ACC112 (cell line): ENCODE results near the gene TUBG1.
"Not testable (repeated sequence)": the region's sequence is repeated elsewhere in the genome, so short reads cannot be mapped to it uniquely, and the experiment has no call there.

Experiments
- H2AFZ ChIP-seq: fragments of 200-600 bp; sonication (generic); one replicate; pipeline ENCODE4 v1.6.0; 2017; ENCODE audit warnings: antibody characterized with exemption, low read length; ENCODE audit not compliant: unreplicated experiment
- H3K27ac ChIP-seq: fragments of 200-600 bp; sonication (generic); 2 replicates; pipeline ENCODE4 v1.5.1; 2014; ENCODE audit warnings: low read depth, mild to moderate bottlenecking, antibody characterized with exemption, low read length, moderate library complexity
- H3K27me3 ChIP-seq: fragments of 200-600 bp; sonication (generic); 2 replicates; pipeline ENCODE4 v1.6.1; 2014; ENCODE audit warnings: mild to moderate bottlenecking, antibody characterized with exemption, low read length, moderate library complexity, mixed read lengths; ENCODE audit not compliant: insufficient read depth
- H3K36me3 ChIP-seq: fragments of 200-600 bp; sonication (generic); 2 replicates; pipeline ENCODE4 v1.6.1; 2016; ENCODE audit warnings: mild to moderate bottlenecking, antibody characterized with exemption, low read length, moderate library complexity, mixed read lengths; ENCODE audit not compliant: insufficient read depth
- H3K4me1 ChIP-seq: fragments of 200-600 bp; sonication (generic); one replicate; pipeline ENCODE4 v1.6.1; 2016; ENCODE audit warnings: low read length, mixed read lengths; ENCODE audit not compliant: insufficient read depth, unreplicated experiment, control insufficient read depth
- H3K4me3 ChIP-seq: fragments of 200-600 bp; sonication (generic); 2 replicates; pipeline ENCODE4 v1.5.1; 2014; ENCODE audit warnings: mild to moderate bottlenecking, low read depth, low read length
- H3K79me2 ChIP-seq: fragments of 200-600 bp; sonication (generic); one replicate; pipeline ENCODE4 v1.6.0; 2016; ENCODE audit warnings: low read length; ENCODE audit not compliant: control insufficient read depth, unreplicated experiment, insufficient read depth

The TUBG1 gene

DNA sequence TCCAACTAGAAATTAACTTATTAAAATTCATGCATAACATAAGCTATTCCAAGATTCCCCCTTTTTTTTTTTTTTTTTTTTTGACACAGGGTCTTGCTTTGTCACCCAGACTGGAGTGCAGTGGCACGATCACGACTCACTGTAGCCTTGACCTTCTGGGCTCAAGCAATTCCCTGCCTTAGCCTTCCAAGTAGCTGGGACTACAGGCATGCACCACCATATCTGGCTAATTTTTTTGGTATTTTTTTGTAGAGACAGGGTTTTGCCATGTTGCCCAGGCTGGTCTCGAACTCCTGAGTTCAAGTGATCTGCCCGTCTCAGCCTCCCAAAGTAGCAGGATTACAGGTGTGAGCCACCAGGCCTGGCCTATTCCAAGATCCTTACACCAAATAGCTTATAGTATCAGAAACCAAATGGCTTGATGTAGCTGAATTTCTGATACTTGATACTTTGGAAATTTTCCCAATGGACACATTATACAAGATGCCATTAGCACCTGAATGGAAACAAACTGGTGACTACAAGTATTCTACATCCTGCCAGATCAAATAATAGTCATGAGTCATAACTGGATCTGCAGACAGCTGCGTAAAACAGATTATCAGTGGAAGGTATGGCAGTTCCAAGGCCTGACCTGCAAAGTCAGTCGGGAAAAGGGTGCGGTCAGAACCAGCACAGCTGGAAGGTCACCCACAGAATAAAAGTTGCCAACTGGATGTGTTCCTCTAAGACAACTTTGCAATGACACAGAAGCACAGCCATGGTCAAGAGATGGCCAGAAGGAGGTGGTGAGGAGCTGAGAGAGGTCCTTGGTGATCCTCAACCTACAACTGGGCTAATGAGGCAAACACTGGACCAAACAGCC, 14.5 kb downstream of the TUBG1 start:
- Histone ChIP-seq H3K27ac (no peak overlapping the region), H2AFZ (no peak overlapping the region), H3K27me3 (no peaks in the 10 kb centered on the region), H3K4me1 (peaks cover 5% of the 10 kb centered on the region), H3K79me2 (no peaks in the 10 kb centered on the region), H3K4me3 (no peak overlapping the region), H3K36me3 (no peaks in the 10 kb centered on the region)

DNA sequence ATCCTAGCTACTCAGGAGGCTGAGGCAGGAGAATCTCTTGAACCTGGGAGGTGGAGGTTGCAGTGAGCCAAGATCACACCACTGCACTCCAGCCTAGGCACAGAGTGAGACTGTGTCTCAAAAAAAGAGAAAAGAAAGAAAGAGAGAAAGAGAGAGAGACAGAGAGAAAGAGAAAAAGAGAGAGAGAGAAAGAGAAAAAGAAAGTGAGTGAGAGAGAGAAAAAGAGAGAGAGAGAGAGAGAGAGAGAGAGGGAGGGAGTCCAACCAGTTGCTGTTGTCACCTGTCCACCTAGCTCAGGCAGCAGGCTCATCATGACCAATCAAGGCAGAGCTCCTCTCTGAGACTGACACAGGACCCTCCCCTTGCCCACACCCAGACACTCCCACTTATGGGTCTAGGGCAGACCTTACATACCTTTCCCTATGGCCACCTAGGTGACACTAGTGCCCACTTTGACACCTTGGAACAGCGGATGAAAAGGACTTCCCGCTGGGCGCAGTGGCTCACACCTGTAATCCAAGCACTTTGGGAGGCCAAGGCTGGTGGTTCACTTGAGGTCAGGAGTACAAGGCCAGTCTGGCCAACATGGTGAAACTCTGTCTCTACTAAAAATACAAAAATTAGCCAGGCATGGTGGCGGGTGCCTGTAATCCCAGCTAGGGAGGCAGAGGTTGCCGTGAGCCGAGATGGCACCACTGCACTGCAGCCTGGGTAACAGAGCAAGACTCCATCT, 17.7 kb downstream of the TUBG1 start:
- not testable (repeated sequence) for H3K79me2 ChIP-seq, H3K27ac ChIP-seq, H3K4me1 ChIP-seq, H3K36me3 ChIP-seq, H3K4me3 ChIP-seq, H2AFZ ChIP-seq, H3K27me3 ChIP-seq

DNA sequence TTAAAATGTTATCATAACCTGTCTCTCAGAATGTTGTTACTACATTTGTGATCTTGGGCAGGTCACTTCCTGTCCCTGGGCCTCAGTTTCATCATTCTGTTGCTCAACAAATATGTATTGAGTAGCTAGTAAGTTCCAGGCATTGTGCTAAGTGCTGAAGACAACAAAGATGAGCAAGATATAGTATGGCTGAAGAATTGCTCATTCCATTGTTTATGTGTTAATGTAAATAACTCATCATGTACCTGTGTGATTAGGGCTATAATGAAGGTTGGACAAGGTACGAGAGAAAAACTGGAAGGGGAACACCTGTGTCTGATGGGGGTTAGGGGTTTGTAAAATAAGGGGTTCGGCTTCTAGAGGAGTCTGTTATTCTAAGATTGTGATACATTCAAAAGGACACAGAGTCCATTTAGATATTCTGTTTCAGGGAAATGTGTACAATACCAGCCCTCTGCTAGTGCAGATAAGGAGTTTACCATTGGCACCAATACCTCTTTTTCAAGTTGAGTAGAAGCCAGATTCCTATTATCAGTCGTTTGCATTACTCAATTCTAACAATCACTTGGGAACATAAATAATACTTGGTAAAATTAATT, 20.0 kb downstream of the TUBG1 start:
- no peak overlapping the region for H3K4me3 ChIP-seq
- no peak overlapping the region for H3K27ac ChIP-seq
- H3K4me1 ChIP-seq = no peaks in the 10 kb centered on the region
- H3K36me3 ChIP-seq = no peaks in the 10 kb centered on the region
- H3K27me3 ChIP-seq = no peaks in the 10 kb centered on the region
- no peak overlapping the region for H2AFZ ChIP-seq
- H3K79me2 ChIP-seq = no peaks in the 10 kb centered on the region

DNA sequence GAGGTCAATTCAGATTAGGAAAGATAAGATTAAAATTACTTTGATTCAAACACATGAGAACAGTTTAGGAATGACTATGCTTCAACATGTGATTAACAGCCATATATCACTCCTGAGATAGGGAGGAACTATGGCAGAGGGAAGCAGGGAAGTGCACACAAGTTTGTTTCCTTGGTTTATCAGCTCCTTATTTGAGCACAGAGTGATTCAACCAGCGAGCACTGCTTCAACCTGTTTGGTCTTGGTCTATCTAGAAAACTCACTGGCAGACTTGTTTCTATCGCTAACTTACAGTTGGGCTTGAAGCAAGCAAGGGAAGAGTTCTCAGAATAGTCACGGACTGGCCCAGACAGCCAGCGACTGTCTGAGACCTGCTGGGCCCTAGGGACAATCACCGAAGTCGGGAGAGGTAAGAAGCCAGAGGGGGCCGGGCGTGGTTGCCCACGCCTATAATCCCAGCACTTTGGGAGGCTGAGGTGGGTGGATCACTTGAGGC, 23.5 kb downstream of the TUBG1 start:
- Histone ChIP-seq H3K4me1 (no peaks in the 10 kb centered on the region), H3K27ac (no peak overlapping the region), H2AFZ (no peak overlapping the region), H3K79me2 (no peaks in the 10 kb centered on the region), H3K27me3 (no peaks in the 10 kb centered on the region), H3K4me3 (no peak overlapping the region), H3K36me3 (no peaks in the 10 kb centered on the region)

DNA sequence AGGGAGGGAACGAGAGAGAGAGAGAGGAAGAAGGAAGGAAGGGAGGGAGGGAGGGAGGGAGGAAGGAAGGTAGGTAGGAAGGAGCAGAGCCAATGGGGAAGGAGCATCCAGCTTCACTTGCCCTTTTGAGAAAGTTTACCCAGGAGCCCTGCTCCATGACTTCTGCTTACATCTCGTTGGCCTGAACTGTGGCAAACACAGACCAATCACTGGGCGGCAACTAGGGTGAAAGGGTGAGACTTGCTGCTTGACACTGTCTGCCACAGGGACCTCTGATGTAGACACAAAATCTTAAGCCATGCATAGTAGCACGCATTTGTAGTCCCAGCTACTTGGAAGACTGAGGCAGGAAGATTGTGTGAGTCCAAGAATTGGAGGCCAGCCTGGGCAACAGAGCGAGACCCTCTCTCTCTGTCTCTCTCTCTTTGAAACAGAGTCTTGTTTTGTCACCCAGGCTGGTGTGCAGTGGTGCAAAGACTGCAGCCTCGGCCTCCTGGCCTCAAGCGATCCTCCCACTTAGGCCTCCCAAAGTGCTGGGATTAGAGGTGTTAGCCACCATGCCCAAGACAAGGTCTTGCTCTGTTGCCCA, 30.1 kb downstream of the TUBG1 start:
- Histone ChIP-seq H3K27me3 (no peaks in the 10 kb centered on the region), H3K4me3 (no peak overlapping the region), H2AFZ (no peak overlapping the region), H3K4me1 (no peaks in the 10 kb centered on the region), H3K79me2 (no peaks in the 10 kb centered on the region), H3K27ac (no peak overlapping the region), H3K36me3 (no peaks in the 10 kb centered on the region)

DNA sequence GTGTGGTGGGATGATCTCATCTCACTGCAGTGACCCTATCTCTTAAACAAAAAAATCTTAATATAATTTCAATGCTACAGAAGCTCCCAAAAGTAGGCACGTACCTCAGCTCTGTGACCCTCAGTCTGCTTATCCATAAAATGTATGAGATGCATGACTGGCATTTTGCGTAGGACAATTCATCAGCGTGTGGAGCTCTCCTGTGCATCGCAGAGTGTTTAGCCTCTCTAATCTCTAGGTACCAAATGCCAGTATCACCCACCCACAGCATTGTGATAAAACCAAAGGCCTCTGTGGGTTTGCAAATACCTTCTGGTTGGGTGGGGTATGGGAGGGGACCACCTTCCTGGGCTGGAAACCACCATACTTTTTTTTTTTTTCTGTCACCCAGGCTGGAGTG, 30.6 kb downstream of the TUBG1 start:
- Histone ChIP-seq H3K79me2 (no peaks in the 10 kb centered on the region), H3K4me1 (no peaks in the 10 kb centered on the region), H3K27ac (no peak overlapping the region)

DNA sequence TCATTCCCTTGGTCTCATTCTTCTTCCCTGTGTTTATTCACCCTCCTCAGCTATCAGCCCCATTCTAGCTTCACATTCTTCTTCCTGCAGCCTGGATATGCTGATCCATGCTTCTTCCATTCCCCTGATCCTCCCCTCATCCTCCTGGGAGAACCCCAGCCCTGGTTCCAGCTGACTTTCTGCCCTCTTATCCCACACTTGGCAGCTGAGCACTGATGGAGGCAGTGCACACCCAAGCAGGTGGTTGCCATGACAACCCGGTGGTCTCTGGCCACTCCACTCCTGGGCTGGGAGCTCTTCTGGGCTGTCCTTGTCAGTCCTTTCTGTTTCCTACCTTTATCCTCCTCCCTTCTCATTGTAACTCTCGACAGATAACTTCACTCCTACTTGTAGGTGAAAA, 32.9 kb downstream of the TUBG1 start:
- Histone ChIP-seq H3K4me3 (no peak overlapping the region), H3K36me3 (no peaks in the 10 kb centered on the region), H3K4me1 (no peaks in the 10 kb centered on the region), H3K79me2 (no peaks in the 10 kb centered on the region), H2AFZ (no peak overlapping the region), H3K27me3 (no peaks in the 10 kb centered on the region), H3K27ac (no peak overlapping the region)

More for the DNA sequence above, 30.6 kb downstream of the TUBG1 start:
- H3K27me3 ChIP-seq = no peaks in the 10 kb centered on the region
- H3K36me3 ChIP-seq = no peaks in the 10 kb centered on the region
- no peak overlapping the region for H2AFZ ChIP-seq
- H3K4me3 ChIP-seq = no peak overlapping the region

DNA sequence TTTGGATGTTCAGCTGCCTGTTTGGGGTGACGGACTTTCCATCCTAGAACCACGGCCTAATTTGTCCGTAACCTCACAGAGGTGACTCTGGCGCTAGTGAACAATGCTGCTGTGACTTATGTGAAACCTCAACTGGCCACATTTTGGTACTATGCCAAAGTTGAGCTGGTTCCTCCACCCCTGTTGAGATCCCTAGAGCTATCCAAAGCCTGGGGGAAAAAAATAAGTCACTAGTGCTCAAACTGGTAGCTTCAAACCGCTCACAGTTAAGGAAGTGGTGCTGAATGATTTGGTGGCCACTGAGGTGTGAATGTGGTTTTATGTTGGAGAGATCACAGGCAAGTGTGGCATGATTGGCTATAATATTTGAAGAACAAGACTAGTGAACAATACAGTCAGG, 38.3 kb downstream of the TUBG1 start:
- Histone ChIP-seq H3K27me3 (no peaks in the 10 kb centered on the region), H3K4me1 (no peaks in the 10 kb centered on the region), H3K27ac (no peak overlapping the region), H3K36me3 (no peaks in the 10 kb centered on the region), H2AFZ (no peak overlapping the region), H3K79me2 (no peaks in the 10 kb centered on the region), H3K4me3 (no peak overlapping the region)

DNA sequence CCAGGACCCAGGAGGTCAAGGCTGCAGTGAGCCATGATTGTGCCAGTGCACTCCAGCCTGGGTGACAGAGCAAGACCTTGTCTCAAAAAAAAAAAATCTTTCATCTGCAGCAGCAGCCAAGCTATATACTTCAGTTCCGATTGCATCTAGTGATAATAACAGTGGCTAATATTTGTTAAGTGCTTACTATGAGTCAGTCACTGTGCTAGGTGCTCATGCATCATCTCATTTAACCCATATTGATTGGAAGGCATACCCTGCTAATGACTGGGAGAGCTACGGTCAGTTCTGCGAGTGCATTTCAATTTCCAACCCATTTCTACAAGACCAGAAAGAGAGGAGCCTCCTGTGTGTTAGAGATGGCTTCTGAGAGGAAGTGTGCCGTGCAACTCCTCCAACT, 41.9 kb downstream of the TUBG1 start:
- no peak overlapping the region for H2AFZ ChIP-seq
- no peaks in the 10 kb centered on the region for H3K36me3 ChIP-seq
- peaks cover 10% of the 10 kb centered on the region for H3K4me1 ChIP-seq
- no peaks in the 10 kb centered on the region for H3K79me2 ChIP-seq
- no peak overlapping the region for H3K4me3 ChIP-seq
- no peak overlapping the region for H3K27ac ChIP-seq
- no peaks in the 10 kb centered on the region for H3K27me3 ChIP-seq
